RPMI8226 (cell line): ENCODE data around the gene SLC22A31.
"Not testable (repeated sequence)": the region's sequence is repeated elsewhere in the genome, so short reads cannot be mapped to it uniquely, and the experiment has no call there.

ENCODE experiments used
- DNase-seq: peaks from one replicate; pipeline ENCODE4 v3.0.0-alpha.2; 2015

The SLC22A31 gene

GRCh38 chr16:89178453-89179147, 21.7 kb downstream of the SLC22A31 start:
- DNase-seq: no peak

DNA sequence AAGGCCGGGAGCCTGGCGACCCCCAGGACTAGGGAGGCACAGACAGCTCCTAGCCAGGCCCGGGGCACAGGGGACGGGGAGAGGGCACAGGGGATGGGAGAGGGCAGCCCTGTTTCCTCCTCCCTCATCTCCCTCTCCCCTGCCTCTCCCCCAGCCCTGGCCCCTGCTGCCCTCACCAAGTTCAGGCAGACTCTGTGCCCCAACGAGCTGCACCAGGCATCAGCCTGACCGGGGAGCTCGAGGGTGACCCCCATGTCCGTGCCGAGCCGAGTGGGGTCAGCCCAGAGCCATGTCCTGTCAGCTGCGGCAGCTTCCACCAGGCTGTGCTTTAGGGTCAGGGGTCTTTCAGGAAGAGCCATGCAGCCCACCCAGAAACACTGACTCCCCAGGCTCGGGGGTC, 22.8 kb downstream of the SLC22A31 start:
- DNase-seq: no peak

GRCh38 chr16:89176717-89177116, 23.6 kb downstream of the SLC22A31 start:
- DNase-seq: no peak

DNA sequence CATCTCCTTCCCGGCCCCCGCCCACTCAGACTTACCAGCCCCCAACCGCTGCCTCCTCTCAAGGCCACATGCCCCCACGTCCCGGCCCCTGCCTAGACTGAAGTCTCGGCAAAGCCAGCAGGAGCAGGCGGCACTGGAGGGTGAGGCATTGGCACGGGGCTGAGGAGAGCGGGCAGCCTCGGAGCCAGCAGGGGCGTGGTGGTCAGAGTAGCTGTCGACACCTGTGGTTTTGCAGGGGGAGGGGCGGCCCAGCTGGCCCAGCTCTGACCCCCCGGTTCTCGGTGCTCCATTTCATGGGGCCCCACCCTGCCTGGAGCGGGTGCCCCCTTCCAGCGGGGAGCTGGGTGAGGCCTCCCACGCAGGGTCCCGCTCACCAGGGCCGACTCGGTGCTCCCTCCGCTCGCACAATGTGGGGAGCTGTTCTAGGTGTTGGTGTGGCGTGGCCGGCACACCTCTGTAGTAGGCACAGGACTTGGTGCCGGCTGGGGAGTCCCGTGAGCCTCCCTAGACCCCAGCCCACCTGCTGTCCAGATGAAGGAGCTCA, 24.1 kb downstream of the SLC22A31 start:
- DNase-seq: no peak

DNA sequence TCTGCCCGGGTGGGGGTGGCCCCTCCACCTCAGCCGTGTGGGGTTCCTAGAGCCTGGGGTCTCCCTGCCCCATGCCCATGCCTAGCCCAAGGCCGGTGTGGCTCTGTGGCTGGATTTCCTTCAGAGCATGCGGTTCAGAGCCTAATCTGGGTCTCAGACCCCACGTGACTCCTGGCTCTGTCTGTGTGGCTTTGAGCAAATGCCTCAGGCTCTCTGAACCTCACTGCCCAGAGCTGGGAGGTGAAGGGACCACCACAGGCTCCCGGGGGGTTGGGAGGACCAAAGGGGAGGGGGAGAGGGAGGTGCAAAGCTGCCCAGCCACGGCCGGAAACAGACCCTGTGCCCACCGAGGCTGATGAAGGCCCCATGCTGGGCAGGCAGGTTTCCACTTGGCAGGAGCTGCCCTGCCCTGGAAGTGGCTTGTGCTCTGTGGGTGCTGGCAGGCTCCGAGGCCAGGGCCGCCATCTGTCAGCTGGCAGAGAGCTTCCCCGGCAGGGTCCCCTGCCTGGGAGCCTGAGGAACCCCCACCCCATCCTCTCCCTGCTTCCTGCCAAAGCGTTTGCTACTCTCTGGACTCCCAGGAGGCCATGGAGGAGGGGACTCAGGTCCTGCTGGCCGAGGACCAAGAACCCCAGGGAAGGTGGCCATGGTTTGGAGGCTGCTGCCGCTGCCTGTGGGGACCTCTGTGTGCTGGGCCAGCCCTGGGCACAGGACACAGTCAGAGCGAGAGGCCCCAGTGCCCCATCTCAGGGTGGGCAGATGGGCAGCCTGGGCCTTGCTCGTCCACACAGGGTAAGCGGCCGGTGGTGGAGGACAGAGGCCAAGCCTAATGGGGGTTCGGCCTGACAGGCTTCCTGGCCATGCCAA, 24.8 kb downstream of the SLC22A31 start:
- DNase-seq: no peak

DNA sequence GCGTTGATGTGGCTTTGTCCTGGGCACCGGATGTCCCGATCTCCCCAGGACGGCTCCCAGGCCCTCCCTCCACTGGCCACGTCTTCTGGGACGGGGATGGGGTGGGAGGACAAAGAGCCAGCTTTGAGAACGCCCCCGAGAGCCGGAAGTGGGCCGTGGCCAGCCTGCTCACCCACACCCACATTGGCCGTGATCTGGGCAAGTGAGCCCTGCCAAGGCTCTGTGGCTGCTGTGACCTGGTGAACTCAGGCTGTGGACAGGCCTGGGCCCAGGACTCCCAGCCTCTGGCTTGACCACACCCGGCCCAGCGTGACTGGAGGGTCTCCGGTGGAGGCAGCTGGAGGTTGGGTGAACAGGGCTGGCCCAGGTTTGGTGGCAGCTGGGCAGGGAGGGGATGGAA, 25.5 kb downstream of the SLC22A31 start:
- no peak for DNase-seq

DNA sequence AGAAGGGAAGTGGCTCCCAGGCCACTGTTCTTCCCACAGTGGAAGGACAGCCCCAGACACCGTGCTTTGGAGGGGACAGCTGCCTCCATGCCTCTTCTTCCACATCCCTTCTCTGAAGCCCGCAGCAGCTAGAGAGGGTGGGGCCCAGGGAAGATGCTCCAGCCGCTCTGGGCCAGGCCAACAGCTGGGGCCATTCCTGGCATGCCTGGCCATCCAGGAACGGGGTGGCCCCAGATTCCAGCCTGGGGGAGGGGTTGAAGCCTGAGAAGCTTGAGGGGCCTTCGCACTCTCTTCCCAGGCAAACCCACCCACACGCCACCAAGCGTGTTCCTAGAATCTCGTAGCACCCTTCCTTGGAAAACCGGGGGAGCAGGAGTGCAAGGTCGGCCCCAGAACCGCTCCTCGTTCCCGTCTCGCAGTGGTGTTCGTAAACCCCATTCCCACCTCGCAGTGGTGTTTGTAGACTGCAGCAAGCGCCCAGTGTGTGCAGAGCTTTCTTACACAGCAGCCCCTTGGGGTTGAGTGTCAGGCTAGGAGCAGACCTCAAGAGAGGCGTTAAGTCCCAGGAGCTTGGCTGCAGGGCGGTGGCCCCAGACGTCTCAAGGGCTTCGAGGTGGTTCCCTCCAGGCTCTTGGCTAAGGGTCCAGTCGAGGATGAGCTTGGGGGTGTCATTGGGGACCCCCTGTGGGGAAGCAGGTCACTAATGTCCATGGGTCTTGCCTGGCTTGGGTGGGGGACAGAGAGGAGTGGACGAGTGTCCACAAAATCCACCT, 26.1 kb downstream of the SLC22A31 start:
- no peak for DNase-seq

DNA sequence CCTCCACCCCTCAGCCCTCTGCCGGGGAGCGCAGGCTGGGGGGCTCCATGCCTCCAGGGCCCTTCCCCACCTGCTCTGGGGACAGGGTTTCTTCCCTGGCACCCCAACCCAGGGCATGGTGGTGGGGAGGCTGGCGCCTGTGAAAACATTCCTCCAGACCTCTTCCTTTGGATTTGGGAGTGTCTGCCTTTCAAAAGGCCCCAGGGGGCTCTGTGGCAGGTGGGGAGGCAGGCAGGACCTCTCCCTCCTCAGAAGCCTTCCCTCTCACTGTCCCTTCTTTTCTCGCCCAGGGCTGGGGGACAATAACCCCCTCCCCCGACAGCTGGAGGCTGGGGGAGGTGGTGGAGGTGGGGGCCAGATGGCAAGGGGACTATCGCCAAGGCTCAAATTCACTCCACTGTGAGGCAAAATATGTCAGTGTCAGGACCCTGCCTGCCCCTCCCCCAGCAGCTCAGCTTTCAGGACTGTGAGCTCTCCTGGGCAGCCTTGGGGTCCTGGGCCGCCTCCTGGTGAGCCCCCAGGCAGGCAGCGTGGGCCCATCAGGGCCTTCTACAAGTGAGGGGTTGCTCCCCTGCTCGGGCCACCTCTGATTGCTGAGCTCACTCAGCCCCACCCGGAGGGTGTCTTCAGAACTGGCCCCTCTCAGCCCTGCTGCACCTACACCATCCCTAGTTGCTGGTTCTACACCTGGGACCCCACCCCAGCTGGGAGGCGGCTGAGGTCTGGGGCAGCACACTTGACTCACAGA, 27.0 kb downstream of the SLC22A31 start:
- DNase-seq: no peak

DNA sequence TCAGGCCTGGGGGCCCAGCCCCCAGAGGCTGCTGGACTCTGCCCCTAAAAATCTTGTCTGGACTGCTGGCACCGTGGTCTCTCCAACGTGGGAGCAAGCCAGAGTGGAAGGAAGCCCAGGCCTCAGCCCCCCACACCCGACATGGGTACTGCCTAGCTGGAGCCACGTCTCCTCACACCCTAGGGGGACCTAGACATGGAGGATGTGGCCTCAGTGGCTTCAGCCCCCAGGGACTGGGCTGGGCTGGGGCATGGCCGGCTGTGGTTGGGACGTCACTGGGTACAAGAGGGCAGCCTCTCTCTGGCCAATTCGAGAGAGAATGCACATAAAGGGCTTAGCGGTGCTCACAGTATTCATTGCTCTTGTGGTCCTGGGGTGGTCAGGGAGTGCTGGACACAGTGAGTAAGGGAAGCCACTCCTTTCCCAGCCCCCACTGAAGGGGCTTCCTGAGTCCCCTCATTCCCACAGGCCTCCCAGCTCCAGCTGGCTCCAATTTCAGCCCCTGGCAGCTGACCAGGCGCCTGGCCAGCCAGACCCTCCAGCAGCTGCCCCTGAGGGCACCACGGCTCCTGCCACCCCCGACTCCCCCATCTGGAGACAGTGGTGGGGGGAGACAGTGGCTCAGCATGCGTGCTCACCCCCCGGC, 27.7 kb downstream of the SLC22A31 start:
- no peak for DNase-seq

GRCh38 chr16:89172171-89172527, 28.2 kb downstream of the SLC22A31 start:
- DNase-seq: no peak

DNA sequence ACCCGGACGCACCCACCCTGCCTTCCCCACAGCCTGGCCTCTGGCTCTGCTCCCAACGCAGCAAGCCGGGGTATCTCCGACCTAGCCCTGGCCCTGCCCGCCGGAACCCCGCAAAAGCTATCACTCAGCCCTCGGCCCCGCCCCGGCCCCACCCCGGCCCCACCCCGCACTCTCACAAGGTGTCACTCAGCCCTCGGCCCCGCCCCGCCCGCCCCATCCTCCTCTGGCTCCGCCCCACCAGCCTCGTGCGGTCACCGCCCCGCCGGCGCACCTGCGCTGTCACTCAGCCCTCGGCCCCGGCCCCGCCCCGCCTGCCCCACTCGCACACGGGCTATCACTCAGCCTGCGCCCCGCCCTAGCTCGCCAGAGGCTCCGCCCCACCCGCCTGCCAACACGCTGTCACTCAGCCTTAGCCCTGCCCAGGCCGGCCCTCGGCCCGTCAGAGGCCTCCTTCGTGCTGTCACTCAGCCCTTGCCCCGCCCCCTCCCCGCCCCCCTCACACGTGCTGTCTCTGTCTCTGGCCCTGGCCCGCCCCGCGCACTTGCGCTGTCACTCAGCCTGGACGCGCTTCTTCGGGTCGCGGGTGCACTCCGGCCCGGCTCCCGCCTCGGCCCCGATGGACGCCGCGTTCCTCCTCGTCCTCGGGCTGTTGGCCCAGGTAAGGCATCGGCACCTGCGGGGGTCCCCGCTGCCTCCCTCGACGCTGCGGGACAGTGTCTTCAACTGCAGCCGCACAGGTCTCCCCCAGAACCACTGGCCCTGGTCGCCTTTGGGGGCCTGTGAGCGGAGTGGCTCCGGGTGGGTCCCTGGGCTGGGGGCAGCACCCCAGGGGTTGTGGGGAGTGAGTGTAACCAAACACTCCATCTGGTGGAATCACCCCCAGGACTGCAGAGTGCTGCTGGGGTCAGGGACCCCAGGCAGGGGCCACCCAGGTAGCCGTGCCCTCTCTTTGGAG, 28.8 kb downstream of the SLC22A31 start, which contains the start of gene CDH15:
CDH15 (plus strand) TSS at position 533 of the 955 bp plus-strand sequence; CDS start at position 617, 84 bp downstream.
- peak; percentile 96 for DNase-seq

DNA sequence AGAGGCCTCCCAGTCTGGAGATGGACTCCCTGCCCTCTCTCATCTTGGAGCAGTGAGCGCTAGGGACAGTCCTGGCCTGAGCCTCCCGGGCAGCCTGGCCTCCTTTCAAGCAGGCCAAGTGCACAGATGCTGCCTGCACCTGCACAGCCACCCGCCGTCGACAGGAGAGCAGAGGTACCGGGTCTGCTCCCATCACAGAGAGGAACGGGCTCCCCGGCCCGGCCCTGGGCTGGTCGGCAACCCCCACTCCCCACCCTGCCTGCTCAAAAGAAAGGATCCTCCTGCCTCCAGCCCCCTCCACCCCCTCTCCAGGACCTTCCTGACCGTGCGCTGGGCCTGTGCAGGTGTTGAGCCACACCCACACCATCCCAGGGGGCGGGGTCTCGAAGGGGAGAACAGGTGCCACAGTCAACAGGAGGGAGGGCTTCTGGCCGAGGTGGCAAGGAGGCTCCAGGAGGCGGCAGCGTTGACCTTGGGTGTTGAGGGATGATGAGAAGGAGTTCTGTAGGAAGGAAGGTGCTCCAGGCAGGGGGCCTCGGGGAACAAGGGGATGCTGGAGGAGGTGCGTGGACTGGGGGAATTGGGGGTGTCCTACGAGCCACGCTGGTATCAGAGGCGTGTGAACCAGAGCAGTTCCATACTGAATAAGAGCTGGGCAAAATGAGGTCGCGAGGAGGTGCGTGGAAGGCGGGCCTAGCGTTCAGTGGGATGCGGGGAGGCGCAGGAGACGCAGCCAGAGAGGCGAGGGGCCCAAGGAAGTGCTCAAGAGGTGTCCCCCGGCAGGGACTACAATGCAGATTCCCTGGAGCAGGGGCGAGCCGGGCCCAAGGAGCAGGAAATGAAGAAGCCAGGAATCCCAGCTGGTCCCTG, 29.8 kb downstream of the SLC22A31 start:
- DNase-seq: peak; percentile 83

- no peak for DNase-seq
These were observed 30.6 kb downstream of the SLC22A31 start for GRCh38 chr16:89169778-89170177.

- DNase-seq: no peak
These were observed 31.8 kb downstream of the SLC22A31 start for GRCh38 chr16:89168381-89169189.

DNA sequence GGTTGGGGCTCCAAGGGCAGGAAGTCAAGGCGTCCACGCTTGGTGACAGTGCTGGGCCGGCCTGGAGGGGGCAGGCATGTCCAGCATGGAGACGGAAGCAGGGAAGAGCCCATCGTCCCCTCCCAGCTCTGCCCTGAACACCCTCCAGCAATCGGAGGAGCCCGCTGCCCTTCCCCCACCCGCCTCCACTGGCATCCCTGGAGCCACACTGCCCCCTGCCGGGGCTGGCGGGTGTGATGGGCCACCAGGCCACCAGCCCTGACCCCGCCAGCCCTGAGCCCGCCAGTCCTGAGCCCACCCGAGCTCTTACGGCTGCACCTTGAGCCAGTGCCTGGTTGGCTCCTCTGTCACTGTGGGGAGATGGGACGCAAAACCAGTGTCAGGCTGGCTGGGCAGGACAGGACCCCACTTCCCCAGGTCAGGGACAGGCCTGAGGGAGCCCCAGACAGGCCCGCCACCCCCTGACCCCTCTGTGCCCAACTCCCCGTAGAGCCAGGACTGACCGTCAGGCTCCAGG, 32.9 kb downstream of the SLC22A31 start:
- peak; percentile 80 for DNase-seq

DNA sequence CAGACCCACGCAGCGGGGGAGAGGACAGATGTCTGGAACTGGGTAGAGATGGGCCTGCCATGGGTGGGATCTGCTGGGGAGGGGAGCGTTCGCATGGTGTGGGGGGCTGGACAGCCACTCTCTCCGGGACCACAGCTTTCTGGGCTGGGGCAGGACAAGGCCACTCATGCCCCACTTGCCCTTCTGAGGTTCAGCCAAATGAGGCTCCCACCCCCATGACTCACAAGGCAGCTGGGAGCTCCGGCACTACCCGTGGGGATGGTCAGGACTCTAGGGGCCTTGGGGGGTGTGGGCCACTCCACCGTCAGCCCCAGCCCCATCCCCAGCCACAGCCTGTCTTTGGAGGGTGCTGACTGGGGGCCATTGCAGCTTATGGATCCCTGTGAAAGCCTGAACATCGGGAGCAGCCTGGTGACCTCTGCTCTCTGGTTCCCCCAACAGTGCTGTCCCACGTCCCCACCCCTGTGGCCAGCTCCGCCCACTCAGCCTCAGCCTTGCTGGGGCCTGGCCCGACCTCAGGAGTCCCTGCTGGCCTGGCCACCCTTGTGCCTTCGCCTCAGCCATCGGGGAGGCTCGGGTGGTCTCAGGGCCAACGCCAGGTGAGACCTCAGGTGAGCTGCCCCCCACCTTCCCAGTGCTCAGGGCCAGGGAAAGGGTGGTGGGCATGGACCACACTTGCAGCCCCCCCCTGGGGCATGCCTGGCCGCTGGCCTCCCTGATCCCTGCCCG, 33.5 kb downstream of the SLC22A31 start:
- DNase-seq: no peak

DNA sequence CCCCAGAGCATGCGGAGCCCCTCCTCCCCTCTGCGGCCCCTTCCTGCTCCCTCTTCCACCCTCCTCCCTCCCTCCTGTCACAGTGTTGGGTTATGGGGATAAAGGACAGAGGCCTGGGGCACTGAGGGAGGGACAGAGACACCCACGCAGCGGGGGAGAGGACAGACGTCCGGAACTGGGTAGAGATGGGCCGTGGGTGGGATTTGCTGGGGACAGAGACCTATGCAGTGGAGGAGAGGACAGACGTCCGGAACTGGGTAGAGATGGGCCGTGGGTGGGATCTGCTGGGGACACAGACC, 34.7 kb downstream of the SLC22A31 start:
- not testable (repeated sequence) for DNase-seq
